Left ventricle myocardium inferior (tissue), 1 donor: ENCODE measurements around the gene SGCD. TPM values are rescaled to one million over a fixed set of nuclear protein-coding genes. Genes with fewer than 3 reads are reported as not detected.

ENCODE experiments used
- DNase-seq: peaks from one replicate; pipeline ENCODE4 v3.0.0-alpha.2; 2020
- H3K27ac ChIP-seq: fragments of 200-600 bp; replicated peaks from 2 replicates; pipeline ENCODE4 v1.8.0; 2021
- H3K27me3 ChIP-seq: fragments of 200-600 bp; 2 replicates; pipeline ENCODE4 v1.8.0; 2021; ENCODE audit warnings: low read depth
- H3K36me3 ChIP-seq: fragments of 200-600 bp; 2 replicates; pipeline ENCODE4 v1.8.0; 2021
- H3K4me1 ChIP-seq: fragments of 200-600 bp; 2 replicates; pipeline ENCODE4 v1.8.0; 2021
- H3K4me3 ChIP-seq: fragments of 200-600 bp; 2 replicates; pipeline ENCODE4 v1.8.0; 2021; ENCODE audit warnings: mild to moderate bottlenecking, moderate library complexity
- H3K9me3 ChIP-seq: fragments of 200-600 bp; replicated peaks from 2 replicates; pipeline ENCODE4 v1.8.0; 2021
- intact Hi-C: fragments of 100-400 bp; cut with micrococcal nuclease; formaldehyde crosslinking; loops from one replicate; pipeline ENCODE4 v1.11.0; 2022
- total RNA-seq: library from RNA; stranded (reverse); fragmentation: NEBNext Ultra II Directional; extraction: Animal tissue kit (Norgen Biotek cat#: 25700); gene quantifications from one replicate; pipeline ENCODE4 v1.2.1, GENCODE V29; 2021
- TF ChIP-seq, protein P1 (sequence below): fragments of 200-600 bp; IDR thresholded peaks from 2 replicates; pipeline ENCODE4 v1.8.0; 2021; ENCODE audit warnings: antibody characterized with exemption, mild to moderate bottlenecking, borderline replicate concordance
- donor health status: DM: no; HTN: yes; CAD: no; lungs with severe emphysema.

The SGCD gene
- total RNA-seq, 1 donor from 2014 or later: 98.7 TPM

GRCh38 chr5:156540491-156540890 is 213.5 kb downstream of the SGCD start:
- no peaks in the 10 kb centered on the region for H3K36me3 ChIP-seq
- H3K4me1 ChIP-seq: peaks cover 15% of the 10 kb centered on the region
- TF ChIP-seq, protein P1, sequence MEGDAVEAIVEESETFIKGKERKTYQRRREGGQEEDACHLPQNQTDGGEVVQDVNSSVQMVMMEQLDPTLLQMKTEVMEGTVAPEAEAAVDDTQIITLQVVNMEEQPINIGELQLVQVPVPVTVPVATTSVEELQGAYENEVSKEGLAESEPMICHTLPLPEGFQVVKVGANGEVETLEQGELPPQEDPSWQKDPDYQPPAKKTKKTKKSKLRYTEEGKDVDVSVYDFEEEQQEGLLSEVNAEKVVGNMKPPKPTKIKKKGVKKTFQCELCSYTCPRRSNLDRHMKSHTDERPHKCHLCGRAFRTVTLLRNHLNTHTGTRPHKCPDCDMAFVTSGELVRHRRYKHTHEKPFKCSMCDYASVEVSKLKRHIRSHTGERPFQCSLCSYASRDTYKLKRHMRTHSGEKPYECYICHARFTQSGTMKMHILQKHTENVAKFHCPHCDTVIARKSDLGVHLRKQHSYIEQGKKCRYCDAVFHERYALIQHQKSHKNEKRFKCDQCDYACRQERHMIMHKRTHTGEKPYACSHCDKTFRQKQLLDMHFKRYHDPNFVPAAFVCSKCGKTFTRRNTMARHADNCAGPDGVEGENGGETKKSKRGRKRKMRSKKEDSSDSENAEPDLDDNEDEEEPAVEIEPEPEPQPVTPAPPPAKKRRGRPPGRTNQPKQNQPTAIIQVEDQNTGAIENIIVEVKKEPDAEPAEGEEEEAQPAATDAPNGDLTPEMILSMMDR: no peak
- no peak overlapping the region for H3K27ac ChIP-seq
- DNase-seq: no peak
- H3K27me3 ChIP-seq: no peaks in the 10 kb centered on the region
- no peak overlapping the region for H3K4me3 ChIP-seq
- intact Hi-C loops: no loop called here
- no peaks in the 10 kb centered on the region for H3K9me3 ChIP-seq

DNA sequence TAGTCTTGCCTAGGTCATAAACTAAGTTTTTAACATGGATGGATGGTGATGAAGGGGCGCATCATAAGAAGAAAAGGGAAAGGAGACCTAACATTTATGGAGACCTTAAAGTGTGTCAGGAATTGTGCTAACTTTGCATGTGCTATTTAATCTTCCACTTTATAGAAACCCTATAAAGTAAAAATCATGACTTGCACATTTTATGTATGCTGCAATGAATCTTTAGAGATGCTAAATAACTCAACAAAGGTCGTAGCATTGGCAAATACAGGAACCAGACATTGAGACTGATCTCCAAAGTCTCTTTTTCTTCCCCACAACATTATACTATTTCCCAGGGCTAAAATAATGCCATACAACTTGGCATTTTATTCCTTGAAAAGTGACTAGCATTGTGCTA is 214.6 kb downstream of the SGCD start:
- peaks cover 15% of the 10 kb centered on the region for H3K4me1 ChIP-seq
- no peaks in the 10 kb centered on the region for H3K27me3 ChIP-seq
- TF ChIP-seq, protein P1: no peak
- no peak overlapping the region for H3K4me3 ChIP-seq
- DNase-seq: no peak
- no peaks in the 10 kb centered on the region for H3K9me3 ChIP-seq
- no peak overlapping the region for H3K27ac ChIP-seq
- H3K36me3 ChIP-seq: no peaks in the 10 kb centered on the region
- intact Hi-C loops: no loop called here

DNA sequence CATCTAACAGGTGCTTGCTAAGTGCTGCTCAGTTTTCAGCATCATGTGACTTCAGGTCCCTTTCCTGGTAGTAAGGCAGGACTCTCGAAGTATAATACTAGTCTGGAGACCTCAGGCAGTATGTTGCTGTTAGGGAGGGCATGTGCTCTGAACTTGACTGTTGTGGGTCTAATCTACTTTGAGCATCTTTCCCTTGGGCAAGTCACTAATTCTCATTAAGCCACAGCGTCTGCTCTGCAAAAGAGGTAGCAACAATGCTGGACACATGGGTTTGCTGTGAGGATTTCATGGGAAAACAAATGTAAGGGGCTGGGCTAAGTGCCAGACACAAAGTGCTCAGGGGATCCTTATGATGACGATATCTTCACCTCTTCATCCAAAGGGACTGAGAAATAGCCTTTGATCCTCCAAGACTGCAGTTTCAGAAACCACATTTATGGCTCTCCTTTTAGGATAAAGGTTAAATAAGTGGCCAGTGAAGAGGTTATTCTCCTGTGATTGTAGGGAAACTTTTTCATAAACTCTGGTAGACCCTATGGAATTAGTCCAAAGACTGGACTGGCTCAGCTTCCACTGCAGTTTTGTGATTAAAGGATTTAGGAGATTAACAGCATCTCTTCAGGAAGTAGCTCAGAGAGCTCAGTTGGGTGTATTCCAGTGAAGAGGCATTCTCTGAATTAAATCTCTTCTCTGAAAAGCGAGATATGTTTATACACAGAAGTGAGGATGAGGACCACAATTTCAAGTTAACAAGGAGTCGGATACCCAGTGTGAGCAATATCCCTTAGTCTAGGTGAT is 216.6 kb downstream of the SGCD start:
- intact Hi-C loops: no loop called here
- Histone ChIP-seq H3K36me3 (no peaks in the 10 kb centered on the region), H3K27ac (no peak overlapping the region), H3K27me3 (no peaks in the 10 kb centered on the region), H3K4me1 (peaks cover 17% of the 10 kb centered on the region), H3K9me3 (no peaks in the 10 kb centered on the region), H3K4me3 (no peak overlapping the region)
- TF ChIP-seq, protein P1: no peak
- no peak for DNase-seq

GRCh38 chr5:156552855-156553358 is 225.9 kb downstream of the SGCD start:
- Histone ChIP-seq H3K9me3 (no peaks in the 10 kb centered on the region), H3K27me3 (no peaks in the 10 kb centered on the region), H3K4me3 (no peak overlapping the region), H3K4me1 (peaks cover 16% of the 10 kb centered on the region), H3K27ac (no peak overlapping the region), H3K36me3 (no peaks in the 10 kb centered on the region)
- TF ChIP-seq, protein P1: no peak
- no peak for DNase-seq
- intact Hi-C loops: no loop called here

GRCh38 chr5:156556666-156557406 is 229.9 kb downstream of the SGCD start:
- intact Hi-C loops: no loop called here
- Histone ChIP-seq H3K4me3 (no peak overlapping the region), H3K27me3 (no peaks in the 10 kb centered on the region), H3K4me1 (peaks cover 5% of the 10 kb centered on the region), H3K9me3 (no peaks in the 10 kb centered on the region), H3K27ac (no peak overlapping the region), H3K36me3 (no peaks in the 10 kb centered on the region)
- TF ChIP-seq, protein P1: no peak
- DNase-seq: no peak
